A549 (cell line): ENCODE results near the gene APBA1.

Experiments used
- CEBPB ChIP-seq, 2 experiments: fragments of >200 bp in 1 of 2; sonication (Bioruptor Twin) in 1 of 2; formaldehyde crosslinking in 1 of 2; IDR thresholded peaks; 2 replicates each; pipeline ENCODE4 v1.6.1; 2012 to 2016
- CTCF ChIP-seq: fragments of >200 bp; sonication (Bioruptor Twin); formaldehyde crosslinking; IDR thresholded peaks from 3 replicates; pipeline ENCODE4 v1.5.1; 2016
- EP300 ChIP-seq, 2 experiments: fragments of >200 bp; sonication (Bioruptor Twin); formaldehyde crosslinking; IDR thresholded peaks; 2 replicates in 1 of 2; 3 replicates in 1 of 2; pipeline ENCODE4 v1.6.1; 2016 to 2017
- FOXS1 ChIP-seq: fragments of 250-450 bp; sonication (Bioruptor Pico); IDR thresholded peaks from 2 replicates; pipeline ENCODE4 v1.5.0; 2020; ENCODE audit warnings: mild to moderate bottlenecking, moderate library complexity
- HMGXB4 ChIP-seq: fragments of 250-450 bp; sonication (Bioruptor Pico); IDR thresholded peaks from 2 replicates; pipeline ENCODE4 v1.5.0; 2021; ENCODE audit warnings: mild to moderate bottlenecking, moderate library complexity, borderline replicate concordance
- MAX ChIP-seq: IDR thresholded peaks from 2 replicates; pipeline ENCODE4 v1.6.1; 2012
- NFE2L2 ChIP-seq: fragments of 150-350 bp; conservative IDR thresholded peaks from 2 replicates; pipeline ENCODE4 v1.6.1; 2014; ENCODE audit warnings: low read length
- PHF8 ChIP-seq: fragments of 200-600 bp; sonication (generic); IDR thresholded peaks from 2 replicates; pipeline ENCODE4 v1.6.1; 2016; ENCODE audit warnings: low read depth, mild to moderate bottlenecking, antibody characterized with exemption, moderate library complexity, borderline replicate concordance
- POLR2A ChIP-seq: IDR thresholded peaks from 2 replicates; pipeline ENCODE4 v1.6.1; 2012; ENCODE audit warnings: mild to moderate bottlenecking, low read length
- RAD21 ChIP-seq, 2 experiments: fragments of >200 bp in 1 of 2; sonication (Bioruptor Twin) in 1 of 2; formaldehyde crosslinking in 1 of 2; IDR thresholded peaks in 1 of 2; conservative IDR thresholded peaks in 1 of 2; 2 replicates in 1 of 2; 3 replicates in 1 of 2; pipeline ENCODE4 v1.6.1; 2012 to 2018; ENCODE audit warnings: inconsistent platforms in 1 of 2
- RFX5 ChIP-seq: fragments of 450-650 bp; IDR thresholded peaks from 2 replicates; pipeline ENCODE4 v1.7.1; 2014; ENCODE audit warnings: antibody characterized with exemption, mild to moderate bottlenecking, moderate library complexity
- TF ChIP-seq, protein P1 (sequence below): fragments of 450-650 bp; IDR thresholded peaks from 2 replicates; pipeline ENCODE4 v1.6.1; 2014; ENCODE audit warnings: antibody characterized with exemption
- TF ChIP-seq, protein P2 (sequence below): fragments of 200-600 bp; sonication (generic); IDR thresholded peaks from 2 replicates; pipeline ENCODE4 v1.6.1; 2016; ENCODE audit warnings: antibody characterized with exemption, mild to moderate bottlenecking, moderate library complexity
- TF ChIP-seq, protein P3 (sequence below): IDR thresholded peaks from 2 replicates; pipeline ENCODE4 v1.6.1; 2012; ENCODE audit warnings: low read depth, borderline replicate concordance

DNA sequence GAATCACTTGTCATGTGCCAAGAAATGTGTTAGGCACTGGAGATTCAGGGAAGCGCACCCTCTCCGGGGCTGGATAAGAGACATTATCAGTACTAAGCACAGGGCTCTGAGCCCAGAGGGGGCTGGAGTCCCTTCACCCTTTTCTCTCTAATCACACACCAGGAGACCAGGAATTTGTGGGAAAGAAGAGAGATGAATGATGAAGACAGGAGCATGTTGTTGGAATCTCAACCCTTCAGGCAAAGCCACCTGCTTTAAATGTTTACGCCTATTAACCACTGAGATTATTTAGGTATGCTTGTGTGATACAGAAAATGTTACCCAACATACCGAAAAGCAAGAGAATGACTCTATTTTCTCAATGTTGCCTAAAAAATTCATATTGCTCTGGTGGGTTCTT is 227.4 kb downstream of the APBA1 start:
- TF ChIP-seq HMGXB4 (CRISPR knock-in tag), result no peak
- TF ChIP-seq, protein P1, sequence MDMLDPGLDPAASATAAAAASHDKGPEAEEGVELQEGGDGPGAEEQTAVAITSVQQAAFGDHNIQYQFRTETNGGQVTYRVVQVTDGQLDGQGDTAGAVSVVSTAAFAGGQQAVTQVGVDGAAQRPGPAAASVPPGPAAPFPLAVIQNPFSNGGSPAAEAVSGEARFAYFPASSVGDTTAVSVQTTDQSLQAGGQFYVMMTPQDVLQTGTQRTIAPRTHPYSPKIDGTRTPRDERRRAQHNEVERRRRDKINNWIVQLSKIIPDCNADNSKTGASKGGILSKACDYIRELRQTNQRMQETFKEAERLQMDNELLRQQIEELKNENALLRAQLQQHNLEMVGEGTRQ, result no peak
- TF ChIP-seq EP300 (IDR thresholded peaks at IDR 0.05), result no peak
- no peak for TF ChIP-seq CTCF
- no peak for TF ChIP-seq CEBPB (IDR thresholded peaks at IDR 0.05)
- no peak for TF ChIP-seq PHF8
- TF ChIP-seq POLR2A, result no peak
- TF ChIP-seq FOXS1 (CRISPR knock-in tag), result no peak
- no peak for TF ChIP-seq RAD21 (conservative IDR thresholded peaks at IDR 0.05 in 1 of 2, IDR thresholded peaks at IDR 0.05 in 1 of 2)
- no peak for TF ChIP-seq RFX5
- no peak for TF ChIP-seq NFE2L2
- TF ChIP-seq, protein P2, sequence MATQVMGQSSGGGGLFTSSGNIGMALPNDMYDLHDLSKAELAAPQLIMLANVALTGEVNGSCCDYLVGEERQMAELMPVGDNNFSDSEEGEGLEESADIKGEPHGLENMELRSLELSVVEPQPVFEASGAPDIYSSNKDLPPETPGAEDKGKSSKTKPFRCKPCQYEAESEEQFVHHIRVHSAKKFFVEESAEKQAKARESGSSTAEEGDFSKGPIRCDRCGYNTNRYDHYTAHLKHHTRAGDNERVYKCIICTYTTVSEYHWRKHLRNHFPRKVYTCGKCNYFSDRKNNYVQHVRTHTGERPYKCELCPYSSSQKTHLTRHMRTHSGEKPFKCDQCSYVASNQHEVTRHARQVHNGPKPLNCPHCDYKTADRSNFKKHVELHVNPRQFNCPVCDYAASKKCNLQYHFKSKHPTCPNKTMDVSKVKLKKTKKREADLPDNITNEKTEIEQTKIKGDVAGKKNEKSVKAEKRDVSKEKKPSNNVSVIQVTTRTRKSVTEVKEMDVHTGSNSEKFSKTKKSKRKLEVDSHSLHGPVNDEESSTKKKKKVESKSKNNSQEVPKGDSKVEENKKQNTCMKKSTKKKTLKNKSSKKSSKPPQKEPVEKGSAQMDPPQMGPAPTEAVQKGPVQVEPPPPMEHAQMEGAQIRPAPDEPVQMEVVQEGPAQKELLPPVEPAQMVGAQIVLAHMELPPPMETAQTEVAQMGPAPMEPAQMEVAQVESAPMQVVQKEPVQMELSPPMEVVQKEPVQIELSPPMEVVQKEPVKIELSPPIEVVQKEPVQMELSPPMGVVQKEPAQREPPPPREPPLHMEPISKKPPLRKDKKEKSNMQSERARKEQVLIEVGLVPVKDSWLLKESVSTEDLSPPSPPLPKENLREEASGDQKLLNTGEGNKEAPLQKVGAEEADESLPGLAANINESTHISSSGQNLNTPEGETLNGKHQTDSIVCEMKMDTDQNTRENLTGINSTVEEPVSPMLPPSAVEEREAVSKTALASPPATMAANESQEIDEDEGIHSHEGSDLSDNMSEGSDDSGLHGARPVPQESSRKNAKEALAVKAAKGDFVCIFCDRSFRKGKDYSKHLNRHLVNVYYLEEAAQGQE, result no peak
- TF ChIP-seq, protein P3, sequence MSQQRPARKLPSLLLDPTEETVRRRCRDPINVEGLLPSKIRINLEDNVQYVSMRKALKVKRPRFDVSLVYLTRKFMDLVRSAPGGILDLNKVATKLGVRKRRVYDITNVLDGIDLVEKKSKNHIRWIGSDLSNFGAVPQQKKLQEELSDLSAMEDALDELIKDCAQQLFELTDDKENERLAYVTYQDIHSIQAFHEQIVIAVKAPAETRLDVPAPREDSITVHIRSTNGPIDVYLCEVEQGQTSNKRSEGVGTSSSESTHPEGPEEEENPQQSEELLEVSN, result no peak
- TF ChIP-seq MAX, result no peak
